AG04450 (cell line): Measurements from ENCODE around the gene SF3A2. TPM values are rescaled to one million over a fixed set of nuclear protein-coding genes. Genes with fewer than 3 reads are reported as not detected.
A peak's percentile ranks its signal among the peaks of the same experiment; 100 is the strongest.

Source experiments
- CTCF ChIA-PET: fragments of 300-600, 350-600 bp; formaldehyde crosslinking; extraction: SDS; loops from one replicate; lab custom pipeline; 2022; ENCODE audit warnings: antibody characterized with exemption, inconsistent platforms; lab: Charles Lee
- POLR2A ChIA-PET: fragments of 350-600 bp; formaldehyde crosslinking; extraction: SDS; loops from one replicate; lab custom pipeline; 2021; ENCODE audit warnings: antibody characterized with exemption, inconsistent platforms; lab: Yijun Ruan, JAX
- DNase-seq: peaks from one replicate; pipeline ENCODE4 v3.0.0-alpha.2; 2011; ENCODE audit warnings: low read depth, low spot score
- H3K27ac ChIP-seq: one replicate; pipeline ENCODE4 v1.5.1; 2012; ENCODE audit warnings: low read depth, low read length, control low read depth
- H3K27me3 ChIP-seq: one replicate; pipeline ENCODE4 v1.6.0; 2012; ENCODE audit warnings: low read length; ENCODE audit not compliant: control insufficient read depth, insufficient read depth
- H3K4me3 ChIP-seq: 2 replicates; pipeline ENCODE4 v1.5.1; 2011; ENCODE audit warnings: mild to moderate bottlenecking, low read depth, low read length, control low read depth
- H3K9me3 ChIP-seq: 2 replicates; pipeline ENCODE4 v1.5.1; 2012; ENCODE audit warnings: low read length; ENCODE audit not compliant: control insufficient read depth, insufficient read depth
- polyA plus RNA-seq: library from polyadenylated mRNA; depleted of rRNA; stranded (reverse); fragments of >200 nt; gene quantifications from 2 replicates; pipeline ENCODE4 v1.2.3, GENCODE V29; 2011
- TF ChIP-seq, protein P1 (sequence below): IDR thresholded peaks from 2 replicates; pipeline ENCODE4 v1.5.1; 2011; ENCODE audit warnings: low read depth, low read length, control low read depth, inconsistent platforms

The SF3A2 gene
- polyA plus RNA-seq, 1 experiment: 7.0 TPM

DNA sequence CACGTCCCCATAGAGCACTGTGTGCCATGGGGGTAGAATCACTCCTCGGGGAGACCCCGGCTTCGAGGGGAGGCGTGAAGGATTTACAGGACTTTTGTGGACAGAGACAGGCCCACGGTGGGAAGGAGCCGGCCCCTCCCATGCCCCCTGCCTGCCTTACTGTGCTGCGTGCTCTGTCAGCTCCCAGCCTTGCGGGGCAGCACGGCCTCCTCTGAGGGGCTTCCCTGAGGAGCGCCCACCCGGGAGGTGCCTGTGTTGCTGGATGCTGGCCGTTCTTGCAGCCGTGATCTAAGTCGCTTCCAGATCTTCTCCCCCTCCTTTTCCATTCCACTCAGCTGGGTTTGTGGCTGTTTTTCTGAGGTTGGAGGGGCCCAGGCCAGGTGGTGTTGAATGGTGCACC is 29.6 kb upstream of the SF3A2 start:
- DNase-seq: no peak
- no peak overlapping the region for H3K4me3 ChIP-seq
- ChIA-PET CTCF (interaction anchor here (1.0 kb wide), 1 partner anchor 51 kb away, joined by 4 read pairs; no protein-coding TSS in a partner anchor), POLR2A (no interaction called here)
- H3K9me3 ChIP-seq: no peaks in the 10 kb centered on the region; the same call in 1 of the 2 replicates
- no peak overlapping the region for H3K27ac ChIP-seq
- TF ChIP-seq, protein P1, sequence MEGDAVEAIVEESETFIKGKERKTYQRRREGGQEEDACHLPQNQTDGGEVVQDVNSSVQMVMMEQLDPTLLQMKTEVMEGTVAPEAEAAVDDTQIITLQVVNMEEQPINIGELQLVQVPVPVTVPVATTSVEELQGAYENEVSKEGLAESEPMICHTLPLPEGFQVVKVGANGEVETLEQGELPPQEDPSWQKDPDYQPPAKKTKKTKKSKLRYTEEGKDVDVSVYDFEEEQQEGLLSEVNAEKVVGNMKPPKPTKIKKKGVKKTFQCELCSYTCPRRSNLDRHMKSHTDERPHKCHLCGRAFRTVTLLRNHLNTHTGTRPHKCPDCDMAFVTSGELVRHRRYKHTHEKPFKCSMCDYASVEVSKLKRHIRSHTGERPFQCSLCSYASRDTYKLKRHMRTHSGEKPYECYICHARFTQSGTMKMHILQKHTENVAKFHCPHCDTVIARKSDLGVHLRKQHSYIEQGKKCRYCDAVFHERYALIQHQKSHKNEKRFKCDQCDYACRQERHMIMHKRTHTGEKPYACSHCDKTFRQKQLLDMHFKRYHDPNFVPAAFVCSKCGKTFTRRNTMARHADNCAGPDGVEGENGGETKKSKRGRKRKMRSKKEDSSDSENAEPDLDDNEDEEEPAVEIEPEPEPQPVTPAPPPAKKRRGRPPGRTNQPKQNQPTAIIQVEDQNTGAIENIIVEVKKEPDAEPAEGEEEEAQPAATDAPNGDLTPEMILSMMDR: no peak
- no peaks in the 10 kb centered on the region for H3K27me3 ChIP-seq

DNA sequence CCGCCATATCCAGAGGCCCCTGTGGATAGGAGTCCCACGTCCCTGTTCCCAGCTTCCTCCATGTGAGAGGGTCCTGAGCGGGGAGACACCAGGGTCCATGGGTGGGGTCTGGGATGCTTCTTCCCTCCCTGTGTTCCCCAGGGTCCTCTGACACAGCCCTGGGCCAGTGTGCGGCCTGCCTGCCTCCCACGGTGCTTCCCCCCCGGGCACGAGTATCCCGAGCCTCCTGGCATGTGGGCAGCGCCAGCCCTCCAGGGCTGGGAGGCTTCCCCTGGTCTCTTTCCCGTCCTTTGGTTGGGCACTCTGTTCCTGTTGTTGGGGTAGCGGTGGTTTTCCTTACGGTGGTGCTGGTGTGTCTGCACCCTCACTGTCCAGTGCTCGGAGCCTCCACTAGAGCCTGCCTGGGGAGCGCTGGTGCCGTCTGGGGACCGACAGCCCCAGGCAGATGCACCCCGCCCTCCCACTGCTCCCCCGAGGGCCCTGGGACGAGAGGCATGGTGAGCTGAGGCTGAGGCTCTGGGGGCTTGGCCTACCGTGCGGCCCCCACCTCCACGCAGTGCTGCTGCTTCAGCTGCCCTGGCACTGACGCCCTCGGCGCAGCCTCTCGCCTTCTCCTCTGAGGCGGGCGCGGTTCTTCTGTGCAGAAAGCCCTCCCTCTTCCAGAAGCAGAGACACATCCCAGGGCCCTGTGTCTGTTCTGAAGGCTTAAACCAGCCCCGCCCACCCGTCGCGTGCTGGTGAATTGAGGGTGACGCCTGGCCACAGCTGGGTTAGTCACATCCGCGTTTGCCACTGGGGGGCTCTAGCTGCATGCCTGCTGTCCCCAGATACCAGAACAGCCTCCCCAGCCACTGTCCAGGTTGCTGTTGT is 28.4 kb upstream of the SF3A2 start:
- TF ChIP-seq, protein P1: peak; percentile 19; the same call in 1 of the 2 replicates
- ChIA-PET POLR2A (interaction anchor here (0.6 kb wide), 2 partner anchors 52 to 765 kb away, joined by 3 read pairs; no protein-coding TSS in a partner anchor), CTCF (interaction anchor here (1.5 kb wide), 1 partner anchor 28 kb away, joined by 3 read pairs; the partner anchor contains the start of gene PLEKHJ1)
- Histone ChIP-seq H3K27ac (no peak overlapping the region), H3K27me3 (no peaks in the 10 kb centered on the region), H3K4me3 (no peak overlapping the region), H3K9me3 (no peaks in the 10 kb centered on the region)
- DNase-seq: no peak

DNA sequence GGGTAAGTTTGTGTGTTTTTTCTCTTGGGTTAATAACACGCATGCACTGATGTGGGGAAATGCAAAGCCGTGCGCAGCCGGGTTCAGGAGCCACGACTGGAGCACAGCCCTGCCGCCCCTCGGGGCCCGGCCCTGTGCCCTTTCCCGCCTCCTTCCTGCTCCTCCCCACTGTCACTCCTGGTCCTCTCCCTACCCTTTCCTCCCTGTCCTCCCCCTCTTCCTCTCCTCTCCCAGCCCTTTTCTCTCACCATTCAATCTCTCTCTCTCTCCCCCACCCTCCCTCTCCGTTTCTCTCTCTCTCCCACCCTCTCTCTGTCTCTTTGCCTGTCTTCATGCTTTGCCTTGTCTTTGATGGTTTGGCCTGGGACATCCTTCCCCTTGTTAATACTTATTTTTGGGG is 27.6 kb upstream of the SF3A2 start:
- DNase-seq: no peak
- TF ChIP-seq, protein P1: no peak
- CTCF ChIA-PET: interaction anchor here (1.5 kb wide), 1 partner anchor 27 kb away, joined by 3 read pairs; the partner anchor contains the start of gene PLEKHJ1
- no peak overlapping the region for H3K4me3 ChIP-seq
- POLR2A ChIA-PET: interaction anchor here (0.6 kb wide), 2 partner anchors 53 to 765 kb away, joined by 3 read pairs; no protein-coding TSS in a partner anchor
- no peak overlapping the region for H3K27ac ChIP-seq
- H3K27me3 ChIP-seq: no peaks in the 10 kb centered on the region
- H3K9me3 ChIP-seq: no peaks in the 10 kb centered on the region; the same call in 1 of the 2 replicates

DNA sequence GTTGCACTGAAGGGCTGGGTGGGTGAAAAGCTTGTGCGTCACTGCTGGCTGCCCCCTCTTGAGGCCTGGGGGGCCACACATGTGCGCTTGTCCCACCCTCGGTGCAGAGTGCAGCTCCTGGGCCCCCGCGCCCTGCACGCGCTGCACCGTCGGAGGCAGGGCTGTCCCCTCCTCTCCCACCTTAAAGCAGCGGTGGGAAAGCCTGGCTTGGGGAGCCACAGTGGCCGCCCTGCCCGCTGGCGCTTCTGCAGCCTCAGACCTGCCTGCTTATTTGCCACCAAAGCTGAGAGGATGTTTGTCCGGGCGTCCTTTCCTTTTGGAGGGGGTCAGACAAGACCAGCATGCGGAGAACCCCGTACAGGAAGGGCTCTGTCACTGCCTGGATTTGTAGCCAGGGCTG is 27.2 kb upstream of the SF3A2 start:
- no peak overlapping the region for H3K4me3 ChIP-seq
- H3K27me3 ChIP-seq: no peaks in the 10 kb centered on the region
- TF ChIP-seq, protein P1: no peak
- no peak overlapping the region for H3K27ac ChIP-seq
- DNase-seq: no peak
- no peaks in the 10 kb centered on the region; the same call in 1 of the 2 replicates for H3K9me3 ChIP-seq
- POLR2A ChIA-PET: no interaction called here
- CTCF ChIA-PET: interaction anchor here (1.5 kb wide), 1 partner anchor 26 kb away, joined by 3 read pairs; the partner anchor contains the start of gene PLEKHJ1

DNA sequence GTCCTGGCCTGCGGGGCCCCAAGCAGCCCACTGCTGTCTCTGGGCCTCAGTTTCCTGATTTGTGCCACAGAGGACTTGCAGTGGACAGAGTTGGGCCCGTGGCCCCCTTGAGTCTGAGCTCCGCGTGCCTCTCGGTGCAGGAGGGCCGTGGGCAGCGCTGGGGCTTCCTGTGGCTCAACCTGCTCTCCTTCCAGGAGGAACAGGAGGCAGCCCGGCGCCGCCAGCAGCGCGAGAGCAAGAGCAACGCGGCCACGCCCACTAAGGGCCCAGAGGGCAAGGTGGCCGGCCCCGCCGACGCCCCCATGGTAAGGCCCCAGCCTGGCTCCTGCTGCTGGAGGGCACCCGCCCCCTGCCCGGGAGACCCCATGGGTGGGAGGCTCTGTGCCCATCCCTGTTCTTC is 26.4 kb upstream of the SF3A2 start:
- CTCF ChIA-PET: no interaction called here
- H3K9me3 ChIP-seq: no peaks in the 10 kb centered on the region; the same call in 1 of the 2 replicates
- POLR2A ChIA-PET: no interaction called here
- H3K27ac ChIP-seq: no peak overlapping the region
- no peak for DNase-seq
- no peaks in the 10 kb centered on the region for H3K27me3 ChIP-seq
- no peak overlapping the region for H3K4me3 ChIP-seq
- TF ChIP-seq, protein P1: no peak
